CD4-positive, alpha-beta T cell treated with Interleukin-6 at 100 ng/mL for 8 hours (primary cell): Measurements from ENCODE around the gene NADK.

Experiments
- DNase-seq: peaks from one replicate; pipeline ENCODE4 v3.0.0-alpha.2; 2020; ENCODE audit warnings: mixed read lengths, low spot score

Gene NADK

DNA sequence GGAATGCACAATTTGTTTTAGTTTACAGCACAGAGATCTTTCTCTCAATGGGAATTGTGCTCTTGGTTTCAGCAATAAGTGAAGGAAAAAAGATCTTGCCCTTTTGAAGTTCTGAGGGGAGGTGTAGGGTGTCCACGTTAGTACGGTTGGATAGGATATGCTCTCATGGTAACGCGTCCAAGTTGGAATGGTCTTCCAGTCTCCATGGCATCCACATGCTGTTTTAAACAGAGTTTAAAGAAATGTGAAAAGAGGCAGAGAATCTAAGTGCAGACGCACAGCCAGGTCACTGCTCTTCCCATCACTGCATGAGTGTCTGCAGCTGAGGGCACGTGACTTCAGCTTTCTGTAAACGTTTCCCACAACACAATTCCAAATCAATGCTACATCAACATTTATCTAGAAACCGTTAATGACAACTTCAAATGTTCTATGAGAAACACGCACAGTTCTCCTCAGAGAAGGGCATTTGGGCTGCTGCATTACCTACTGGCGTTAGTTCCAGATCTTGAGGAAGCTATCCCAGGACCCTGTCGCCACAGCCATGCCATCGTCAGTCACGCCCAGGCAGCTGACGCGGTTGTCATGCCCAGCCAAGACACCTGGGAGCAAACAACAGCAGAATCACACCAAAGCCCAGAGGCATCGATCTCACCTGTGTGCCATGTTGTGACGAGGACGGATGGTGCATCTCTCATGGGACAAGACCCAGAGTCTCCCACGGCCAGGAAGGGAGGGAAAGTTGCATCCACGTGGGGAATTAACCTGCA, 8.8 kb upstream of the NADK start:
- no peak for DNase-seq

DNA sequence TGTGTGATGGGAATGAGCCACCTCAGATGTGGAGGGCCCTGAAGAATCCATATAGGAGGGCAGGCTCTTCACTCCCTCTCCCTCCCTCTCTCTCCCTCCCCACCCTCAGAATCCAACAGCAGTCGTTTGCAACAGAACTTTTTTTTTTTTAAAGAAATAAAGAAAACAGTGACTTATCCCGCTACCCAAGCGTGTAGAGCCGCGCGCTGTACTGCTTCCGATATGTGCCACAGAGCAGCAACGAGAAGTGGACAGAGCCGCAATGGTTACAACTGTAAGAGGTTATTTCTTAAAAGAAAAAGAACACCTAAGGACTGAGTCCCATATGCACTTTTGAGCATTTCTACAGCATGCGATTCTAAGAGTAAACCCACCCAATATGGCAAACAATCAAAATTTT, 7.4 kb upstream of the NADK start:
- DNase-seq, result no peak

GRCh38 chr1:1784933-1785332, 6.7 kb upstream of the NADK start:
- no peak for DNase-seq

GRCh38 chr1:1783320-1783719, 5.0 kb upstream of the NADK start:
- no peak for DNase-seq

DNA sequence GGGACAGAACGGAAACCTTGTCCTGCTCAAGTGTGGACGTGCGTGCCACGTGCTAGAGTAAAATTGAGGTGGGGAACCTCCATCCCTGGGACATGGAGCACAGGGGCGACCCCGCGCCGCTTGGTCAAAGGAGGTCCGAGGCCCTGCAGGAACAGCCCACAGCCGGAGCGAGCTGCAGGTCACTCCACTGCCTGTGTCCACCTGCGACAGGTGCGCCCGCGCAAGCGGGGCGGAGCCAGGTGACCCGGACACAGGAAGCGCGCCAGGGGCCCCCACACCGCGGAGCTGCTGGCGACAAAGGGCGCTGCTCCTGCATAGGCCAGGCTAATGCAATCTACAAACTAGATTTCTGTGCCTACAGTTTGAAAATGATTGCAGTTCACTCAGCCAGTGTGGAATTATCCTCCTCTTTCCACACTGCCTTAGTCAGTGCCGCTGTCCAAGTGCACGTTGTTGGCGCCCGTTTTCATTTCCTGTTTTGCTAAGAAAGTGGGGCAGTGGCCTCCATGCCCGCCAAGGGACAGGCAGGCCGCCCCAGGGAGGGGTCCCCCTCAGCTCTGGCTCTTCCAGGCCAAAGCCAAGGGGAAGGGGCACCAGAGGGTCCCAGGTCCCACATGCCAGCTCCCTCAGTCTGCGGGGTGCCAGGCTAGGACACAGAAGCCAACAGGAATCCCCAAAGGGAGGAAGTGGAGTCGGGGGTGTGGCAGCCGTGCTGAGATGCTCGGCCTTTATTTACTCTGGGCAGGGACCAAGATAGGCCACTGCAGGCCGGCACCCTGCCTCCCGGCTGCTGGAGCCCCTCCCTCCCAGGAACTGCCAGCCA, 4.3 kb upstream of the NADK start:
- peak; percentile 22 for DNase-seq

DNA sequence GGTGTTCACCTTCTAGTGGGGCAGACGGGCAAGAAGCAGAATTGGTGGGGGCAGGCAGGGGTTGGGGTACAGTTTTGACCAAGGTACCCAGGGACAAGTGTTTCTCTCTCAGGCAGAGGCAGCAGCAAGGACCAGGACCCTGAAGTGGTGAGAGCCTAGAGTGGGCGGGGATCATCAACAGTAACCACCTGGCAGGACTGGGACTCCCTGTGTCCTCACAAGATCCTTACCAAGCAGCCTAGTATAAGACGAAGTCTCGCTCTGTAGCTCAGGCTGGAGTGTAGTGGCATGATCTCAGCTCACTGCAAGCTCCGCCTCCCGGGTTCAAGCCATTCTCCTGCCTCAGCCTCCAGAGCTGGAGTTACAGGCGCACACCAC, 3.2 kb upstream of the NADK start:
- DNase-seq, result no peak

GRCh38 chr1:1780598-1781525, 2.6 kb upstream of the NADK start:
- no peak for DNase-seq

GRCh38 chr1:1779691-1780597, 1.7 kb upstream of the NADK start:
- DNase-seq, result peak; percentile 67

- DNase-seq, result no peak
Observed at GRCh38 chr1:1779320-1779675, 1.0 kb upstream of the NADK start.

DNA sequence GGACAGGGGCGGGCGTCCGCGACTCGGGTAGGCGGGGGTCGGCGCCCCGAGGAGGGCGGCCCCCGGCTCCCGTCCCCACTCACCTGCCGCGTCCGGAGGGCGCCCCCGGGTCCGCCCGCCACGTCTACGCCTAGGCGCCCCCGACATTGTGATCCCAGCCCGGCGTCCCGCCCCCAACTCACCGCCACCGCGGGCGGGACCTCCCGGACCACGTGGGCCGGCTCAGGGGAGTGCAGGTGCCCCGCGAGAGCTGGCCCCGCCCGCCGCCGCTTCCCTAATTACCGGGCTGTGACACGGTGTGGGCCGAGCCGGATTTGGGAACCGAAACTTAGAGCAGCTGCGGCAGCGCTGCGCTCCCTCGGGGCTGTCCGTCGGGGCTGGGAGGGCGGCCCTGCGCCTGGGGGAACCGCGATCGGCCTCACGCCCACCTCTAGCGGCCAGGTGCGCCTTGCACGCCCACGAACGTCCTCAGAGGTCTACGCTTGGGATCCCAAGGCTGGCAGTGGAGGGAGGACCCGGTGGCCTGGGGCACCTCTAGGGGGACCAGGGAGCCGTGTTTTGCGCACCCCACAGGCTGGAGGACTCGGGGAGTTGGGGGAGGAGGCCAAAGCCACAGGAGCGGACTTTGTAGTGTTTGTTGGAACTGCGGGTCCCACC, 521 bp upstream of the NADK start:
- peak; percentile 74 for DNase-seq

GRCh38 chr1:1777583-1777899, 729 bp downstream of the NADK start:
- no peak for DNase-seq

GRCh38 chr1:1776672-1777582, 1.3 kb downstream of the NADK start:
- no peak for DNase-seq

- no peak for DNase-seq
Observed at GRCh38 chr1:1775327-1776226, 2.7 kb downstream of the NADK start.

DNA sequence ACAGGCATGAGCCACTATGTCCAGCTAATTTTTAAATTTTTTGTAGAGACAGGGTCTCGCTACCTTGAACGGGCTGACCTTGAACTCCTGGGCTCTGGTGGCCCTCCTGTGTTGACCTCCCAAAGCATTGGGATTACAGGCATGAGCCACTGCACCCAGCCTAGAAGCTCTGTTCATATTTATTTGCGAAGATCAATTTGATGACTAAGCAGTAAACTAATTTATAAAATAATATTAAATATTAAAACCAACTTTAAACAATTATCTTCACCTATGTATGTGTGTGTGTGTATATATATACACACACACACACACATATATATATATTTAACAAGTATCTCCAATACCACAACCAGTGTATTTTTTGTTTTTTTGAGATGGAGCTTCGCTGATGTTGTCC, 4.4 kb downstream of the NADK start:
- no peak for DNase-seq

- no peak for DNase-seq
Observed at GRCh38 chr1:1771096-1771495, 7.2 kb downstream of the NADK start.

DNA sequence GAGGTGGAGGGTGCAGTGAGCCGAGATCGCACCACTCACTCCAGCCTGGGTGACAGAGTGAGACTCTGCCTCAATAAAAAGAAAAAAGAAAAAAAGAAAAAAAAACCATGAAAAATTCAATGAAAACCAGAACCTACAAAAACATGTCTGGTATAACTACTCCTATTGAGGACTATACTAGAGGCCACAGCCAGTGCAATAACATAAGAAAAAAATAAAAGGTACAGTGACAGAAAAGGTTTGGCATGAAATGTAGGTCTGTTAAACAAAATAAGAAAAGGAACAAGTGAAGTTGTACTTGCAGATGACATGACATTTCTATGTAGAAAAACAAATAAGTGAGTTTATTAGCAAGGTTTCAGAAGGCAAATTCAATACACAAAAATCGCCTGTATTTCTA, 8.2 kb downstream of the NADK start:
- no peak for DNase-seq

GRCh38 chr1:1768249-1768992, 9.8 kb downstream of the NADK start:
- no peak for DNase-seq

GRCh38 chr1:1764876-1765470, 13.3 kb downstream of the NADK start:
- no peak for DNase-seq
